Gastroesophageal sphincter (tissue), 4 donors: ENCODE data around the gene SLC4A2. TPM values are rescaled to one million over a fixed set of nuclear protein-coding genes. Genes with fewer than 3 reads are reported as not detected.

Source experiments
- ATAC-seq: fragments of 150-250 bp; one replicate; pipeline ENCODE4 v1.9.1; 2016; ENCODE audit warnings: mild to moderate bottlenecking, moderate library complexity
- H3K27ac ChIP-seq, 4 donors: fragments of 200-600 bp; sonication (generic) in 3 of 4; 1 replicate in 3 of 4; 2 replicates in 1 of 4; pipeline ENCODE4 v1.5.1; 2016 to 2019
- H3K27me3 ChIP-seq: fragments of 200-600 bp; sonication (generic); one replicate; pipeline ENCODE4 v1.5.1; 2019
- H3K36me3 ChIP-seq, 2 donors: fragments of 200-600 bp; sonication (generic); one replicate each; pipeline ENCODE4 v1.5.1; 2019; ENCODE audit warnings: control low read depth in 1 of 2
- H3K4me1 ChIP-seq, 3 donors: fragments of 200-600 bp; sonication (generic); 1 replicate in 2 of 3; 2 replicates in 1 of 3; pipeline ENCODE4 v1.5.1; 2016 to 2019; ENCODE audit warnings: control low read depth in 2 of 3
- H3K4me3 ChIP-seq, 2 donors: fragments of 200-600 bp; sonication (generic); one replicate each; pipeline ENCODE4 v1.5.1; 2019; ENCODE audit warnings: mild to moderate bottlenecking in 1 of 2, moderate library complexity in 1 of 2
- H3K9me3 ChIP-seq, 3 donors: fragments of 200-600 bp; sonication (generic); one replicate each; pipeline ENCODE4 v1.5.1; 2017 to 2019; ENCODE audit warnings: control low read depth in 2 of 3
- EP300 ChIP-seq: sonication (generic); formaldehyde crosslinking; IDR thresholded peaks from one replicate; pipeline ENCODE4 v1.6.1; 2017; ENCODE audit warnings: antibody characterized with exemption, mild to moderate bottlenecking
- POLR2A ChIP-seq, 2 donors: fragments of 450-650 bp; IDR thresholded peaks; one replicate each; pipeline ENCODE4 v1.6.1; 2017; ENCODE audit warnings: antibody characterized with exemption in 2 of 2, mild to moderate bottlenecking in 2 of 2, moderate library complexity in 1 of 2
- POLR2AphosphoS5 ChIP-seq: sonication (generic); formaldehyde crosslinking; IDR thresholded peaks from one replicate; pipeline ENCODE4 v1.6.1; 2017; ENCODE audit warnings: antibody characterized with exemption
- WGBS, 2 donors: methylation state at CpG; one replicate each; pipeline ENCODE4 v1.1.5; 2018; ENCODE audit warnings: low coverage in 1 of 2; 5-methylcytosine and 5-hydroxymethylcytosine counted together
- total RNA-seq, 4 donors: library from RNA; depleted of rRNA; stranded (reverse); fragments of >200 nt; gene quantifications; one replicate each; pipeline ENCODE4 v1.1.0, GENCODE V29; 2016
- TF ChIP-seq, protein P1 (sequence below), 4 experiments: fragments of 200-600 bp in 2 of 4; fragments of 450-650 bp in 2 of 4; sonication (generic) in 1 of 4; IDR thresholded peaks; one replicate each; pipeline ENCODE4 v1.5.1; 2017 to 2019; ENCODE audit warnings: antibody characterized with exemption in 4 of 4, mild to moderate bottlenecking in 2 of 4, moderate library complexity in 2 of 4

Gene SLC4A2
- total RNA-seq, 4 donors from 2014 or later = 77.8 to 152 (median 95.7) TPM

DNA sequence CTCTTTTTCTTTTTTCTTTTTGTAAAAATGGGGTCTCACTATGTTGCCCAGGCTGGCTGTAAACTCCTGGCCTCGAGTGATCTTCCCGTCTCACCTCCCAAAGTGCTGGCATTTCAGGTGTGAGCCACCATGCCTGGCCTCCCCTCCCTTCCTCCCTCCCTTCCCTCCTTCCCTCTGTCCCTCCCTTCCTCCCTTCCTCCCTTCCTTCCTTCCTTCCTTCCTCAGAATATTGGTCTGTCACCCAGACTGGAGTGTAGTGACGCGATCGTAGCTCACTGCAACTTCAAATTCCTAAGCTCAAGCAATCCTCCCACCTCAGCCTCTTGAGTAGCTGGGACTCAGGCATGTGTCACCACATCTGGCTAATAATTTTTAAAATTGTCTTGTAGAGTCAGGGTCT, 35.3 kb downstream of the SLC4A2 start:
- WGBS, 2 donors = 77% methylated on average over 5 of the region's 5 CpGs; no CpG with 5 or more reads in 1 of the 2 donors
- Histone ChIP-seq H3K27ac (no peak overlapping the region), H3K36me3 (peaks cover 0 to 14% of the 10 kb centered on the region in 2 donors), H3K27me3 (no peaks in the 10 kb centered on the region), H3K4me3 (no peak overlapping the region), H3K9me3 (no peaks in the 10 kb centered on the region), H3K4me1 (peaks cover 2 to 68% (median 30%) of the 10 kb centered on the region in 3 donors)
- ATAC-seq = no peak
- TF ChIP-seq POLR2AphosphoS5 (no peak), EP300 (no peak), POLR2A (IDR thresholded peaks at IDR 0.05) (no peak)
- TF ChIP-seq, protein P1, sequence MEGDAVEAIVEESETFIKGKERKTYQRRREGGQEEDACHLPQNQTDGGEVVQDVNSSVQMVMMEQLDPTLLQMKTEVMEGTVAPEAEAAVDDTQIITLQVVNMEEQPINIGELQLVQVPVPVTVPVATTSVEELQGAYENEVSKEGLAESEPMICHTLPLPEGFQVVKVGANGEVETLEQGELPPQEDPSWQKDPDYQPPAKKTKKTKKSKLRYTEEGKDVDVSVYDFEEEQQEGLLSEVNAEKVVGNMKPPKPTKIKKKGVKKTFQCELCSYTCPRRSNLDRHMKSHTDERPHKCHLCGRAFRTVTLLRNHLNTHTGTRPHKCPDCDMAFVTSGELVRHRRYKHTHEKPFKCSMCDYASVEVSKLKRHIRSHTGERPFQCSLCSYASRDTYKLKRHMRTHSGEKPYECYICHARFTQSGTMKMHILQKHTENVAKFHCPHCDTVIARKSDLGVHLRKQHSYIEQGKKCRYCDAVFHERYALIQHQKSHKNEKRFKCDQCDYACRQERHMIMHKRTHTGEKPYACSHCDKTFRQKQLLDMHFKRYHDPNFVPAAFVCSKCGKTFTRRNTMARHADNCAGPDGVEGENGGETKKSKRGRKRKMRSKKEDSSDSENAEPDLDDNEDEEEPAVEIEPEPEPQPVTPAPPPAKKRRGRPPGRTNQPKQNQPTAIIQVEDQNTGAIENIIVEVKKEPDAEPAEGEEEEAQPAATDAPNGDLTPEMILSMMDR (IDR thresholded peaks at IDR 0.05) = no peak

DNA sequence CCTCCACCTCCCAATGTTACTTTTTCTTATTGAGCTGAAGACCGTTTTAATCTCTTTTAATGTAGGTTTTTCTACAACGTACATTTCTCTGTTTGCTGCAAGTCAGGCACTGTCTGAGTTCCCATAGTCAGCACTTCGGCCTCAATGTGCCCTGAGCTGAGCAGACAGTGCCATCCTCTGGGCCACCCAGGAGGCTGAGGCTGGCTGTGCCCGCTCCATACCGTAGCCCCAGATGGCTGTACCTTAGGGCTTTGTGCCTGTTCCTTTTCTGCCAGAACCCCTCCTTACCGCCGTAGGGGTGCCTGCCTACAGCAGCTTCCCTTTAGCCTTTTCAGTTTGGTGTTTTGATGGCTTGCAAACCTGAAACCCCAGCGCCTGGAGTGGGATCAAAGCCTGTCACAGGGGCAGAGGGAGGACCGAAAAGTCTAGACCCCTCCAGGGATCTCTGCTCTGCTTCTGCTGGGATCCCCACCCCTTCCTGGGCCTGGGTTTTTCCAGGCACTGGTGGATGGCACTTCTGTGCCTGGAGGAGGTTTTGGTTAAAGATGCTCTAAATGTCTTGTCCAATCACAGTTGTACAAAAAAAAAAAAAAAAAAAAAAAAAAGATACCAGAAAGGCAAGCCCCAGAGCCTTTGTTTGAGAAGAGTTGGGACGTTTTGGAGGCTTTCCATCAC, 35.9 kb downstream of the SLC4A2 start:
- no peaks in the 10 kb centered on the region for H3K27me3 ChIP-seq
- H3K9me3 ChIP-seq = no peaks in the 10 kb centered on the region
- TF ChIP-seq EP300 (no peak), POLR2A (IDR thresholded peaks at IDR 0.05) (no peak), POLR2AphosphoS5 (no peak)
- TF ChIP-seq, protein P1 (IDR thresholded peaks at IDR 0.05) = no peak
- peaks cover 0 to 68% (median 30%) of the 10 kb centered on the region in 3 donors for H3K4me1 ChIP-seq
- H3K27ac ChIP-seq = no peak overlapping the region
- 55 to 56% methylated on average over 2 to 8 of the region's 10 CpGs for WGBS, 2 donors
- no peak for ATAC-seq
- no peak overlapping the region for H3K4me3 ChIP-seq
- H3K36me3 ChIP-seq = peaks cover 0 to 14% of the 10 kb centered on the region in 2 donors

DNA sequence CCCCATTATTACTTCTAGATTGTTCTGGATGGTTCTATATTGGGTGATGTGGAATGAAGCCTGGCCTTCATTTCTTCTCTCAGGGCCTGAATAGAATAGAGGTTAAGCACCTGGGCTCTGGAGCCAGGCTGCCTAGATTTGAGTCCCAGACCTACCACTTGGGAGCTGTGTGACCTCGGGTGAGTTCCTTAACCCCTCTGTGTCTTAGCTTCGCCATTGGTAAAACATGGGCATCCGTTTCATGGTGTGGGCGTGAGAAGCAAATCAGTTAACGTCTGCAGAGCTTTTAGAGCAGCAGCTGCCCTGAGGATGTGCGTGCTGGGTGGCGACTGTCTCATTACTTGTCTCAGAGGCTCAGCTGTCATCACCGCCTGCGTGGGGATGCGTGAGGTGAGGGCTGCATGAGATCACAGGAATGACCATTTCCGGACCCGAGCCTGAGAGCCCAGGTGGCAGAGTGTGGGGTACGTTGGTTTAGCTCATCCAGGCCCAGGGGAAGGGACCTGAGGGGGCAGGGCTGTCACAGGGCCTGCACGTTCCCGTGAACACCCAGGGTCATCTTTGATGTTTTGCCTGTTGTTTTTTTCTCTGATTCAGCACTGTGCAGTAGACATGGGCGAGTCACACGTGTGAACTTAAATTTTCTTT, 36.6 kb downstream of the SLC4A2 start:
- whole genome bisulfite sequencing, 2 donors = 67 to 79% methylated on average over 5 to 15 of the region's 17 CpGs
- Histone ChIP-seq H3K27ac (no peak overlapping the region), H3K4me1 (peaks cover 0 to 67% (median 29%) of the 10 kb centered on the region in 3 donors)

DNA sequence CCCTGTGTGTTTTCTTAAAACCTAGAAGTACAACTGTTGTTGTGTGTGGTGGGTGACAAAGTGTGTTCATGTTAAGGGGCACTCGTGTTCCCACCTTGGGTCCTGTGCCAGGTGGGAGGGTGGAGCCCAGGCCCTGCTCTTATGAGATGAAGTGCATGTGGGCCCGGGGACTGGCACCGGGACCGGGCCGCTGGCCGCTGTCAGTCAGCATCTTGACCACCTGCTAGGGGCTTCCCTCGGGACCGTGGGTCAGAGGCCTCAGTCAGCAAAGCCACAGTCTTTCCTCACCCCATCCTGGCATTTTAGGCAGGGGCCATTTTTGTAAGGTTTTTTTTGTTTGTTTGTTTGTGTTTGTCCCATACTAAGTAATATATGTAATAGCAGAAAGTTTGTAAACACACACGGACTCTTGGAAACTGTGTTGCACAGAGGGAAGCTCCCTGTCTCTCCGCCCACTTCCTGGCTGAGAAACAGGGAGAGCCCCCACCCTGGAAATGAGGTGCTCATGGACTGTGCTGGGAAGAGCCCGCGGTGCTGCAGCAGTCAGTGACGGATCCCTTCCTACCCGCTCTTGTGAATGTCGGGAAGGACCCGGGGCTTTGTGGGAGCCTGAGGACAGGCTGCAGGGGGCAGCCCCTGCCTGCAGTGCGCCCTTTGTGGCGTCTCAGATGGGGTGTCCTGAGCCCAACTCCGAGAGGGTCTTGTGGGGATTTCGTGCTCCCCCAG, 40.3 kb downstream of the SLC4A2 start:
- peak; percentile 47 for ATAC-seq
- H3K4me3 ChIP-seq = no peak overlapping the region

More for the DNA sequence above, 36.6 kb downstream of the SLC4A2 start:
- ATAC-seq = no peak
- peaks cover 0 to 14% of the 10 kb centered on the region in 2 donors for H3K36me3 ChIP-seq
- H3K4me3 ChIP-seq = no peak overlapping the region
- H3K9me3 ChIP-seq = no peaks in the 10 kb centered on the region
- no peak for TF ChIP-seq POLR2AphosphoS5
- TF ChIP-seq EP300 = no peak
- no peak for TF ChIP-seq POLR2A (IDR thresholded peaks at IDR 0.05)
- TF ChIP-seq, protein P1 (IDR thresholded peaks at IDR 0.05) = no peak
- no peaks in the 10 kb centered on the region for H3K27me3 ChIP-seq

More for the DNA sequence above, 40.3 kb downstream of the SLC4A2 start:
- 45 to 54% methylated on average over 5 to 9 of the region's 20 CpGs for WGBS, 2 donors
- no peak for TF ChIP-seq POLR2AphosphoS5
- no peak for TF ChIP-seq POLR2A (IDR thresholded peaks at IDR 0.05)
- TF ChIP-seq, protein P1 (IDR thresholded peaks at IDR 0.05) = no peak
- TF ChIP-seq EP300 = no peak
- peaks cover 0 to 11% of the 10 kb centered on the region in 2 donors for H3K36me3 ChIP-seq
- no peaks in the 10 kb centered on the region for H3K9me3 ChIP-seq
- no peak overlapping the region for H3K27ac ChIP-seq
- H3K27me3 ChIP-seq = no peaks in the 10 kb centered on the region
- H3K4me1 ChIP-seq = peaks cover 0 to 54% (median 18%) of the 10 kb centered on the region in 3 donors
